Inflammatory macrophage (primary cell): ENCODE data around the gene YEATS4.
"Not testable (repeated sequence)": the region's sequence is repeated elsewhere in the genome, so short reads cannot be mapped to it uniquely, and the experiment has no call there.

Experiments
- DNase-seq, 2 donors: peaks; one replicate each; pipeline ENCODE4 v3.0.0-alpha.2; 2020 to 2022
- total RNA-seq, 18 experiments: gene quantifications; one replicate each; lab custom pipeline; 2026; ENCODE audit warnings: mixed read lengths in 6 of 18, inconsistent platforms in 2 of 18; lab: John Stamatoyannopoulos, UW

YEATS4 gene
- total RNA-seq, result 3.1 to 29.8 (median 17.7) reads per million in 18 experiments

DNA sequence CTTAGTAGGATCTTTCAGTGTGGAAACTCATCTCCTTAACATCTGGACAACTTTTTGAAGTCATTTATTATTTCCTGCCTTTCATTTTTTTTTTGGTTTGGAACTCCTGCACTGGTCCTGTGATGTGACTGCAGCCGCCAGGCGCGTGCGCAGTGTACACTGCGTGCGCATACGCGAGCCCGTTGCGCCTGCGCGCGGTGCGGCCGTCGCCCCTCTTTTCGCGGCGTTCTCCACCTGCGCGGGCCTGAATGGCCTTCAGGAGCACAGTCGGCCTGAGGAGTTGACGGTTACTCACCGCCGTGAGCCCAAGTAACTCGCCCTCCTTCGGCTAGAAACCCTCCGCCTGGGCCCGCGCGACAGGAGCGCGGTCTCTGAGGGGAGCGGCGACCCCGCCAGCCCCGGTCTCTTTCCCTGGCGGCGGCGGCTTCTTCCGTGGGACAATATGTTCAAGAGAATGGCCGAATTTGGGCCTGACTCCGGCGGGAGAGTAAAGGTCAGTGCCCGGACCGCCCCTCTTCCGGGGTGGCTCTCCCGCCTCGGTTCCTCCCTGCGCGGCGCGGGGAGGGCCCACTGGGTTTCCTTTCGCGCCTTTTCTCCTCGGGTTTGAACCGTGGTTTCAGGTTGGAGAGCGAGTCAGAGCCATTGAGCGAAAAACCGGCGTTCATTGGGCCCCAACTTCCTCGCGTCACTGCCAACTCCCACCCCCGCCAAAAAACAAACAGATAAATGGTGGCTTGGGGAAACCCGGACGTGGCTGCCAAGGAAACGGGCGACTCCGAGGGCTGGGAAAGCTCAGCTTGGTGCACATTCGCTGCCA lies at the start of gene YEATS4:
TSS of gene YEATS4 (plus strand) at position 213 of the 817 bp plus-strand sequence. CDS start at position 443, 230 bp downstream.
- DNase-seq, result peak; percentile 89 to 91

DNA sequence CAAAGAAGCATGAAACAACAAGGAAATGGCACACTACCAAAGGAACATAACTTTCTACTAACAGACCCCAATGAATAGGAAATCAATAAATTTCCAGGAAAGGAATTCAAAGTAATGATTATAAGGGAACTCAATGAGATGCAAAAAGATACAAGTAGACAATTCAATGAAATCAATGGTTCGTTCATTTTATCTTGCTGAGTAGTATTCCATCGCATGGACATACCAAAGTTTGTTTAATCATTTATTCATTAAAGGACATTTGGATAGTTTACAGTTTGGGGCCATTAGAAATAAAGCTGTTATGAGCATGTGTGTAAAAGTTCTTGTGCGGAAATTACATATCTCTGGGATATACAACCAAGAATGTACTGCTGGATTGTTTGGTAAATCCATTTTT lies 46.3 kb upstream of the YEATS4 start:
- DNase-seq, result no peak

DNA sequence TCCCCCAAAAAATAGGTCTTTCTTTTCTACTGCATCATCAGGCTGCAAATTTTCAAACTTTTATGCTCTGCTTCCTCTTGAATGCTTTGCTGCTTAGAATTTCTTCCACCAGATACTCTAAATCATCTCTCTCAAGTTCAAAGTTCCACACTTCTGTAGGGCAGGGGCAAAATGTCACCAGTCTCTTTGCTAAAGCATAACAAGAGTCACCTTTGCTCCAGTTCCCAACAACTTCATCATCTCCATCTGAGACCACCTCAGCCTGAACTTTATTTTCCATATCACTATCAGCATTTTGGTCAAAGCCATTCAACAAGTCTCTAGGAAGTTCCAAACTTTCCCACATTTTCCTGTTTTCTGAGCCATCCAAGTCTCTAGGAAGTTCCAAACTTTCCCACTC lies 42.8 kb upstream of the YEATS4 start:
- DNase-seq, result not testable (repeated sequence)

DNA sequence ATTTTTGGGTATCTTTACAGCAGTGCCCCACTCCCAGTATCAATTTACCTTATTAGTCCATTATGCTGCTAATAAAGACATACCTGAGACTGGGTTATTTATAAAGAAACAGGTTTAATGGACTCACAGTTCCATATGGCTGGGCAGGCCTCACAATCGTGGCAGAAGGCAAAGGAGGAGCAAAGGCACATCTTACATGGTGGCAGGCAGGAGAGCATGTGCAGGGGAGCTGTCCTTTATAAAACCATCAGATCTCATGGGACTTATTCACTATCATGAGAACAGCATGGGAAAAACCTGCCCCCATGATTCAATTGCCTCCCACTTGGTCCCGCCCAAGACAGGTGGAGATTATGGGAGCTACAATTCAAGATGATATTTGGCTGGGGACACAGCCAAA lies 42.3 kb upstream of the YEATS4 start:
- not testable (repeated sequence) for DNase-seq

DNA sequence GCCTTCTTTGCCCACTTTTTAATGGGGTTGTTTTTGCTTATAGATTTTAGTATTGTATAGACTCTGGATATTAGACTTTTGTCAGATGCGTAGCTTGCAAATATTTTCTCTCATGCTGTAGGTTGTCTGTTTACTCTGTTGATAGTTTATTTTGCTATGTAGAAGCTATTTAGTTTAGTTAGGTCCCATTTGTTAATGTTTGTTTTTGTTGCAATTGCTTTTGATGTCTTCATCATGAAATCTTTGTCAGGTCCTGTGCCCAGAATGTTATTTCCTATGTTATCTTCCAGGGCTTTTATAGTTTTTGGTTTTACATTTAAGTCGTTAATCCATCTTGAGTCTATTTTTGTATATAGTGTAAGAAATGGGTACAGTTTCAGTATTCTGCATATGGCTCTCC lies 41.3 kb upstream of the YEATS4 start:
- no peak for DNase-seq

DNA sequence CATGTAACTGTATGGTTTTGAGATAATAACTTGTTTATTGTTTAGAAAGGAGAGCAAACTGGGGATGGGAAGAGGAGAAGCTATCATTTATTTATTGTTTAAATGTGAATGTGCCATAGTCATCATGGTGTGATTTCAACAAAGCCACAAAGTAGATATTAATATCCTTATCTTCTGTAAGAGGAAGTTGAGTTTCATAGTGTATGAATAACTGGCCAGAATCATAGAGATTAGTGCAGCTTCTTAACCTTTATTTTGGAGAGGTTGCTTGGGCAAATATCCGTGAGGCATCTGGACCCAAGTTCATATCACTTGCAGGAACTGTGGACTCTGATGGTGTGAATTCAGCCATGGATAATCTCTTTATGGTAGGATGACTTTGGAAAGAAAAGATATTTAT lies 38.2 kb upstream of the YEATS4 start:
- no peak for DNase-seq

DNA sequence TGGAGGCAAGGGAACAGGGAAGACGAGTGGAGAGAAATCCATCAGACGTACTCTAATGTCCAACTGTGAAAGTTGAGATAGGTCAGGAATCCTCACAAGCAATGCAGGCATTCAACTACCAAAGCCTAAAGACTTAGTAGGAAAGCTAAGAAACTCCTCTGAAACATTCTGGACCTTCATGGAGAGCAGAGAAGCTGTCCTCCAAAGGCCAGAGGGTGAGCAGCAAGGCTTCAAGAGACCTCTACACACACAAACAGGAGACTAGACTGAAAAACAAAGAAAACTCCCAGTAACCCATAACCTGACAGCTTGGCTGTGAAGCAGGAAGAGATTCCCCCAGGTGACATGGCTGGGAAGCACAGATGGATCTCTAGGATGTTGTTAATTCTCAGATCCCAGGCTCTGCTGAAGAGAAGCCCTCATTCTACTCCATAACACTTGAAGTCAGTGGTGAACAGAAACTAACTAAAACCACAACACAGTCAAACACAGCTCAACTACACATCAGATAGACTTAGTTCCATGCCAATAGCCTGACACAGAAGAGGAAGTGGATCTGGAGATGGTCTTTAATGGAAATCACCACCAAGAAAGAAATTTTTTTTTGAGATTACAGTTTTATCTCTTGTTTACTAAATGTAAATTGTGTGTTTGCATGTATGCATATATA lies 34.6 kb upstream of the YEATS4 start:
- peak in 1 of 2 donors; percentile 31 for DNase-seq

DNA sequence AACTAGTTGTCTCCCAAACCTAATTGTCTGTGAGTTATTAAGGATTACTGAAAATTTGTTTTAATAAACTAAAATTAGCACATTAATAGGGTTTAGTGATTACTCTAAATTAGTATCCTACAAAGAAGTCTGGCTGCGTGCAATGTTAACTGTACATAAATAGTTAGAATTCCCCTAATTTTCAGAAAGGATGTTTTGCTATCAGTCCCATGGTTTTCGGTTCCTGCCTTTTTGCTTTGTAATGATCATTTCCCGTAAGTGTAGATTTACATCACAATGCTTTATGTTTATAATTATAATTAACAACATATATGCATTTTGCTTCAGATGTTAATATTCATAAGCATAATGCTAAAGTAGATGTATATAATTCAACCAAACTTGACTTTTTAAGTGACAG lies 31.1 kb upstream of the YEATS4 start:
- no peak for DNase-seq

DNA sequence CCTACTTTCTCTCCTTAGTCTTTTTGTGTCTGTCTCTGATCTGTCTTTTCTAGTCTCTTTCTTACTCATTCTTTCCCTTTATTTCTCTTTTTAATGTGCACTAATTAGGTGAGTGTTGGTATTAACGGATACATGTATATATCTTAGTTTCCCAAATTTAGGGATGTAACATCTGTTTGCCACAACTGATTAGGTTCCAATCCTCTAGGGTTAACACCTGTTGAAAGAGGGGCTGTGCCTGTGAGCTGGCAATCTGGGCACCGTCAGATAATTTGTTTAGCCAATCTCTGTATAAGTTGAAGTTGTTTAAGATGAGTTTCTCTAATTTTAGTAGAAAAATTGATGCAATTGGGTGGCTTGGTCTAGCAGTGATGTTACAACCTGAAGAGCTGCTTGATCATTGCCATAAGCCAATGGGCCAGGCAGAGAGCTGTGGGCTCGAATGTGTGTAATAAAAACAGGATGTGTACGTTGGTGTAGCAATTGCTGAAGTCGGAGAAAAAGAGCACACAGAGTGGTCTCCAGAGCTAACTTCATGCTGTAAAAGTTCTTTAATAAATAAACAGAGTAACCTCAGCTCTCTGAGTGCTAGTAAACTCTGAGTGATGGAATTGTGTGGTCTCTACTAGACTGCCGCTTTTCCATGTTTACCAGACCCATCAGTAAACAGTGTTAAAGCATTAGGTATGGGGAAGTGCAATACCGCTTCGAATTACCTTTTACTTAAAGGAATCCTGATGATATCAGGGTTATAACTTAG lies 29.7 kb upstream of the YEATS4 start:
- peak; percentile 81 to 84 for DNase-seq

DNA sequence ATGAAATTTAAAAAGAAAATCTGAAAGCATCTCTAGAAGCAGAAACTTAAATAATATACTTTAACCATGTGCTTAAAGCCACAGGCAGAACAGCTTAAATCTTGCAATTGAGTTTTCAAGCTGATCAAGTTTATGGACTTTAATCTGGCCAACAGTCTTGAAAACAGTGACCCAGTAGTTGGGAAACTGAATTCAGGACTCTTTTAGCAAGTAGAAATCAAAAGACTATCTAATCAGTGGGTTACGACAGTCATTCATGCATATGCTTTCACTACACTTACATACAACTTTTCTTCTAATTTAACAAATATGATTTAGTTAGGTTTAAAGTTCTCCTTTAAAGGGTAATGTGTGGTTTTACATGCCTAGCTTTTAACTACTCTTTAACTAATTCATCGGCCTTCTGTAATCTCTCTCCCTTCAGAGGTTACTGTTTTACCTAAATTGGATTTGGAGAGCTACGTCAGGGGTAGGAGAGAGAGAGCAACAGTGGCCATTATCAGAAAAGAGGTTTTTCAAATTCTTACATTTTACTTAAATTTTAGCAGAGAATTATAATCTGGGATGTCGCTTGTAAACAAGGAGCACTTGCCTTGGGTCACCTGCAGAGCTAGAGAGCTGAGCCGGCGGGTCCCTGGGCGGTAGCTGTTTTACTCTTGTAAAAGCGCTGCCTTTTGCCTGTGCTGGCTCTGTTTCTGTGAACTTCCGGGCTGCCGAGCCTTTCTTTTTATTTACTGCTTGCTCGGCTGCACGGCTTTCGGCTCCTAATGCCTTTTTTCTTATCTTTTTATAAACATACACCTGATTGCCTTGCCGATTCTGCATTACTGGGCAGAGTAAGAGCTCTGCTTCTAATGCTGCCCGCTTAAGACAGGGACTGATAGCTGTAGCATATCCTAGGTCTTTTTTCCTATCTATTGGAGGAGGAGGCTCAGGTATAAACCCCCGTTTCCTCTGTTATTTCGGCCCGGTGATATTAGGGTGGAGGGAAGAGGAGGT lies 28.8 kb upstream of the YEATS4 start:
- DNase-seq, result peak; percentile 14 to 44

DNA sequence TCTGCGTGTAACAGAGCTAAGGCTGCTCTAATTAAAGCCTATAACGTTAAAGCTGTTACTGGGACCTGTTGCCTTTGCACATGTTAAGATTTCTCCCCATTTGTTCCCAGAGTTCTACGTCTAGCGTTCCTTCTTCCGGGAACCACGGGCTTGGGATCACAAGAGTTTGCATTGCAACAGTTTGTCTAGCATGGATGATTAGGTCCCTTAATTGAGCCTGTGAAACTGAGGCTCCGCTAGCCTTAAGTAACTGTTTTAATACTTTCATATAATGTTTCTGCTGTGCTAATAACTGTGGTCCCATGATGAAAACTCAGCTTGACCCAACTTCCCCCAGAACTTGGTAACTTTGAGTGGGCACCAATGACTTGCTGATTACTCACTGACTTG lies 28.0 kb upstream of the YEATS4 start:
- DNase-seq, result peak; percentile 88 to 92

DNA sequence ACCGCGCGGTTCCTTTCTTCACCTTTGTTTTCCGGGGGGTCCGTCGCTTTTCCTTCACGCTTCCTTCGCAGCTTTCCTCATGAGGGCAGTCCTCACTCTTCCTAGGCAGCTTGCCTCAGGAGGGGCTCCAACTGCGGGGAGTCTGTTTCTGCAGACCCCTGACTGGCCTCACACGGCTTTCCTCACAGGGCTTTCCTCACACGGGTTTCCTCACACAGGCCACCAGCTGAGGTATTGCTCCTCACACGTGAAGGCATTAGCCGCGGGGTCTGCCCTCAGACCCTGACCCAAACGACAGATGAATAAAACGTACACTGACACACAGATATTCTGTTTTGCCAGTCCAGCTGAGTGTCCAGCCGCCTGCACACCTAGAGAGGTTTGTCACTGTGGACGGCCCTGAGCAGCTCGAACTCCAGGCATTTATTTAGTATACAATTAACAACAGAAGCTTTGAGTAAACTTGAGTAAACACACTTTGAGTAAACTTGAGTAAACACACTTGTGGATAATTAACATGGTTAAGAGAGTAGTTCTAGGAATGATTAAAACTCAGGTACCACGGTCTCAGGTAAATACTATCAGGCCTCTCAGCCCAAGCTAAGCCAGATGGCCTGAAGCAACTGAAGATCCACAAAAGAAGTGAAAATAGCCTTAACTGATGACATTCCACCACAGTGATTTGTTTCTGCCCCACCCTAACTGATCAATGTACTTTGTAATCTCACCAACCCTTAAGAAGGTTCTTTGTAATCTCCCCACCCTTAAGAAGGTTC lies 27.4 kb upstream of the YEATS4 start:
- no peak for DNase-seq

DNA sequence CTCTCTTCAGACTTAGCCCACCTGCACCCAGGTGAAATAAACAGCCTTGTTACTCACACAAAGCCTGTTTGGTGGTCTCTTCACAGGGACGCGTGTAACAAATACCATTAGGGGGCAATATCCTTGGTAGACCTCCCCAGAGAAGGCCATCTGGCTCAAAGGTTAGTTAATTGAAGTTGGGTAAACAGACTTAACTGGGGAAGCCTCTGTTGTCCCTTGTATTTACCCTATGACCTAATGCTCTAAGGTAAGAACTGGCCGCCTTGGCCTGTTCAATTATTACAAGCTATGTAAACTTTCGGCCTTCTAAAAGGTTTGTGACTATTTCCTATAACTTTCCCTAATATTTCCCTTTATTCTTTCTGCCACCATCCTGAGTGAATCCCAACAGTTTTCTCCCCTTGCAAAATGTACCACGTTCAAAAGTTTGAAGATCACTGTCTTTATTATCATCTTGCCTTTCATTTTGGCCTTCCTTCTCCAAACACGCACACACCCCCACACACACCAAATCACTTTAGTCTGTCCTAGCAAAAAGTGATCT lies 26.7 kb upstream of the YEATS4 start:
- DNase-seq, result peak in 1 of 2 donors; percentile 35

DNA sequence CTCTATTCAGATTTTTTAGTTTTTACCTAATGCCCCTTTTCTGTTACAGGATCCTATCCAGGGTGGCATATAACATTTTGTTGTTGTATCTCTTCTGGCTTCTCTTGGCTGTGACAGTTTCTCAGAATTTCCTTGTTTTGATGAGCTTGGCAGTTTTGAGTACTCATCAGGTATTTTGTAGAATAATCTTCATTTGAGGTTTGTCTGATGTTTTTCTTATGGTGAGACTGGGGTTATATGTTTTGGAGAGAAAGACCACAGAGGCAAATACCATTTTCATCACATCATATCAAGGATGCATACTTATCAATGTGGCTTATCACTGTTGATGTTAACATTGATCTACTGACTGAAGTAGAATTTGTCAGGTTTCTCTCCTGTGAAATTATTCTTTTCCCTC lies 25.4 kb upstream of the YEATS4 start:
- DNase-seq, result no peak

DNA sequence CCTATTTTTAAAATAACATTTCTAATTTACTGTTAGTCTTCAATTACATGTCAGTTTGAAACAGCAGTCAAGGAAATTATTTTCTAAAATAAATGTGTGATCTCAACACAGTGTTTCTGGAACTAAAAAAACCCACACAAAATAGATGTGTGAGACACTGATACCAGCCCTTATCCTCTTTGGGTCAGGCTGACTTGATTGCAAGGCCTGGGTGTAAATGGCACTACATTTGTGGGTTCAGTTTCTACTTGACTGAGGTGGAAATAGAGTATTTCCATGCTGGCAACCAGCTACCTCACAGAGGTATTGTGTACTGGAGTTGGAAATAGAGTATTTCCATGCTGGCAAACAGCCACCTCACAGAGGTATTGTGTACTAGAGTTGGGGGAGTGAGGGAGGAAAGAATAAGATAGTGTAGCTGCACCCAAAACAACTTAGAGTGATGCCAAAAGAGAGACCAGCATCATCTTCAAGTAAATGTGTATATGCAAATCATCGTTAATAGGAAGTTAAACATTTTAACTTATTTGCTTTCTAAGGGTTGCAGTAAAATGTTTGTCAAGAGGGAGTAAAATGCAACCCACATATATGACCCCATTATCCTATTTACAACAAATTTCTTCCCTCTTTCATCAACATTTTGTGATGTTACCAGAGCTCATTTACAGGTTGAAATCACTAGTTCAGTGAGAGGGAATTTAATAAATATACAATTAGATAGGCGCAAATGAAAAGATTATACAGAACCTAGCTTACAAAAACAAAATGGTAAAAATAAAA lies 22.0 kb upstream of the YEATS4 start:
- DNase-seq, result peak; percentile 58 to 79

DNA sequence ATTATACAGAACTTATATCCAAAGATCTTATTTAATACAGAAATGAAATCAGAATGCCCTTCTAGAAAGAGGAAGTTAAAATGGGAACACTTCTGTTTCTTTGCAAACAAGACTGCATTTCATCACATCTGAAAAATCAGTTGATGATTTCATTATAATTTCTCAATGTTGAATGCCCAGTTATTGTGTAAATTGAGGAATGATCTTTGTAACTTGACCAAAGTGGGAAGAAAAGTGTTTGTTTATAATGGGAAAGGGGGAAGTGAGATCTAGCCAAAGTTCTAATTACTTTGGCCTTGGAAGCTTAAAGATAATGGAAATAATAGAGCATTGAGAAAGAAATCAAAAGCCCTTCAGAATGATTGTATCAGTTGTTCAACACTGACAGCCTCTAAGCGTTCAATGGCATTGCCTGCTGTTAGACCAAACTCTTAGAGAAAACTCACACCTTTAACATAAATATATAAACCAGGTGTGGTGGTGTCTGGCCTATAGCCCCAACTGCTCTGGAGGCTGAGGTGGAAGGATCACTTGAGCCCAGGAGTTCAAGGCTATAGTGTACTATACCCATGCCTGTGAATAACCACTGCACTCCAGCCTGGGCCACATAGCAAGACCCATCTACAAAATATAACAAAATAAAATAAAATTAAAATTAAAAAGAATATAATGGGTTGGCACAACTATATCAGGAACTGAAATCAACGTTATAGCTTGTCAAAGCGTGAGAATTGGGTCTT lies 21.3 kb upstream of the YEATS4 start:
- peak; percentile 72 to 98 for DNase-seq

DNA sequence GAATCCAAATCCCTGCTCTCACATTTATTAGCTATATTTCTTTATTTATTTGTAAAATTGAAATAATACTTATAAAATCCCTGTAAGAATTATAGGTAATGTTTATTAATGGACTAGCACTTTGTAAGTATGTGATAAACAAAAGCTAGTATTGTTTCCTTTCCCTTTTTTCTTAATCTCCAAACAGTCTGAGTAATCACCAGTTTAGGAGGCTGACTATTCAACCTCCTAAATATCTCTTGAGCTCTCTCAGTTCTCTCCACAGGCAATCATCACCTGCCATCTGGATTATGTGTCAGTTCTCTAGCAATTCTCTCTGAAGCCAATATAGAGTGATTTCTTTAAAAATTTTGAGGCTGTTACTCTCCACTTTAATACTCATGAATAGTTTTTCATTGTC lies 20.6 kb upstream of the YEATS4 start:
- DNase-seq, result no peak

DNA sequence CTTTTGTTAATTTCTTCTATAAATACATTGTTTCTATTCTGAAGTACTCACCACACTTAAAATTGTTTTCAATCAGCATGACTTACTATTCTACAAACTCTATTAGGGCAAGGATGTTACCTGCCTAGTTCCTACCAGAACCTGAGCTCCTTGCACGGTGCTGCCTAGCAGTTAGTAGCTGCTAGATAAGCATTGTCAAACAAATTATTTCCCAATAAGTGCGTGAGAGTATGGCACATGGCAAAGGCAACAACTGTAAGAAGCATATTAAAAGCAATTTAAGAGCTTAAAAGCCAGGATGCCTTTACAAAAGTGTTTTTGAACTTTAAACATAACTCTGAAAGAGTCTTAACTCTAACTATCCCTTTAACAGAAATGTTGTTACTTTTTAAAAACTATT lies 19.5 kb upstream of the YEATS4 start:
- DNase-seq, result peak in 1 of 2 donors; percentile 41

DNA sequence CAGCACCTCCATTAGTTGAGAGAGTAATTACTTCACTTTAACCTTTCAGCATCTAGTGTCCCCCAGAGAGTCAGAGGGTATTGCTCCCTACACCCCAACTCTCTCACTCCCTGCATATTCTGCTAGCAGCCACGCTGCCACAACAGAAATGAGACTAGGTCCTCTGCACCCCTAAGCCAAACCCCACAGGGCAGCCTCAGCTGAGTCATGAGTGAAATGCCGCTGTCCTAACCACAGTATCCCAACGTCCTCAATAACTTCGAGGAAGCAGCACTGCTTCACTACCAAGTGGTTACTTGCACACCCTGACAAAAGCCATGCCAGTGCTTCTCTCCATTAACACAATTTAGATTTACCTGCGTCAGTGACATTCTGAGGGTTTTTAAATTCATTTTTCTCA lies 18.2 kb upstream of the YEATS4 start:
- peak; percentile 80 to 84 for DNase-seq
